GM18861 (cell line): Measurements from ENCODE around the gene MSLN.
A peak's percentile ranks its signal among the peaks of the same experiment; 100 is the strongest.

Experiments used
- ATAC-seq: cut with Tn5 transposase; IDR thresholded peaks from one replicate; pipeline ENCODE4 v1.9.1; 2021; ENCODE audit not compliant: unreplicated experiment

MSLN gene

DNA sequence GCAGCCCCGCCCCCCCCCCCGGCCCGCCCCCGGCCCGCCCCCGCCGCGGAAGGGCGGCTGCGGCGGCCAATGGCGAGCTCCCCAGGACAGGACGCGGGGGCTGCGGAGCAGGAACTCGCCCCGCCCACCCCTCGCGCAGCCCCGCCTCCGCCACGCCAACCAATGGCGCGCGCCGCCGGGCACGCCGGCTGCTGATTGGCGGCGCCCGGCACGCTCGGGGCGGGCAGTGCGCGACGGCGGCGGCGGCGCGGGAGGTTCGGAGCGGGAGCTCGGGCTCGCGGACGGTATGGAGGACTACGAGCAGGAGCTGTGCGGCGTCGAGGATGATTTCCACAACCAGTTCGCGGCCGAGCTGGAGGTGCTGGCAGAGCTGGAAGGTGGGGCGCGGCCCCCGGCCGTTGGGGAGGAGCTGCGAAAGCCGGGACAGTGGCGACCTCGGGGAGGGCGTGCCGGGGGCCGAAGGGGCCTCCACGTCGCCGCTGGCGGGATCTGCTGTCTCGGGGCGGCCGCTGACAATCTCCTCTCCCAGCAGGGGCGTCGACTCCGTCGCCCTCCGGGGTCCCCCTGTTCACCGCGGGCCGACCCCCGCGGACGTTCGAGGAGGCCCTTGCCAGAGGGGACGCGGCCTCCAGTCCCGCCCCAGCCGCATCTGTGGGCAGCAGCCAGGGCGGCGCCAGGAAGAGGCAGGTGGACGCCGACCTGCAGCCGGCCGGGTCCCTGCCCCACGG lies 28.0 kb downstream of the MSLN start, which contains the start of gene CHTF18:
CHTF18 (plus strand) TSS at position 222 of the 728 bp plus-strand sequence; CDS start at position 287, 65 bp downstream.
- ATAC-seq, result peak; percentile 62

DNA sequence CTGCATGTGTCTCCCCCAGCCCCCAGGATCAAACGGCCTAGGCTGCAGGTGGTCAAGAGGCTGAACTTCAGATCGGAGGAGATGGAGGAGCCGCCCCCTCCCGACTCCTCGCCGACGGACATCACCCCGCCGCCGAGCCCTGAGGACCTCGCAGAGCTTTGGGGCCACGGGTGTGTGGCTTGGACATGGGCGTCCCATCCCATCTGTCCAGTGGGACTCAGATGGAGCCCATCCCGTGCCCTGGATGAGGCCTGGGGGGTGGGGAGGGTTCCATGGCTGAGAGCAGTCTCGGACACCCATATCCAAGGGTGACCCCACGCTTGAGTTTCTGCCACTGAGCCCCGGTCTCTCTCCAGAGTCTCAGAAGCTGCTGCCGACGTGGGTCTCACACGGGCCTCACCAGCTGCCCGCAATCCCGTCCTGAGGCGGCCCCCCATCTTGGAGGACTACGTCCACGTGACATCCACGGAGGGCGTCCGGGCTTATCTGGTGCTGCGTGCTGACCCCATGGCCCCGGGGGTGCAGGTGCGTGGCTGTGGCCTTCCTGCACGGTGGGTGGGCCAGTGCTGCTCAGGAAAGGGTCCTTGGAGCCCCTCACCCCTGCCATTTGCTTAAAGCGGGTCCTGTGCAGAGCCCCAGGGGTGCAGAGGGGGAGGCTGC lies 28.8 kb downstream of the MSLN start:
- no peak for ATAC-seq

DNA sequence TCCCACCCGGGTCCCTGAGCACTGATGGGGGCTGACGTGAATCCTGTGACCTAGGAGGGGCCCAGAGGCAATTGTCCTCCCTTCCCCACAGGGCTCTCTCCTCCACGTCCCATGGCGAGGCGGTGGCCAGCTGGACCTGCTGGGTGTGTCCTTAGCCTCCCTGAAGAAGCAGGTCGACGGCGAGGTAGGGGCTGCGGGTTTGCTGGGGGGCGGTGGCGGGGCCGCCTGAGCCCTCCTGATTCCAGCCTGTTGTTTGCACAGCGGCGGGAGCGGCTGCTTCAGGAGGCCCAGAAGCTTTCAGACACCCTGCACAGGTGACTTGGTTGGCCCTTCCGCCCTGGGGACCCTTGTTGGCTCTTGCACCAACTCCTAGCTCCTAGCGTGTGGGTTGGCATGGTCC lies 29.6 kb downstream of the MSLN start:
- ATAC-seq, result no peak

DNA sequence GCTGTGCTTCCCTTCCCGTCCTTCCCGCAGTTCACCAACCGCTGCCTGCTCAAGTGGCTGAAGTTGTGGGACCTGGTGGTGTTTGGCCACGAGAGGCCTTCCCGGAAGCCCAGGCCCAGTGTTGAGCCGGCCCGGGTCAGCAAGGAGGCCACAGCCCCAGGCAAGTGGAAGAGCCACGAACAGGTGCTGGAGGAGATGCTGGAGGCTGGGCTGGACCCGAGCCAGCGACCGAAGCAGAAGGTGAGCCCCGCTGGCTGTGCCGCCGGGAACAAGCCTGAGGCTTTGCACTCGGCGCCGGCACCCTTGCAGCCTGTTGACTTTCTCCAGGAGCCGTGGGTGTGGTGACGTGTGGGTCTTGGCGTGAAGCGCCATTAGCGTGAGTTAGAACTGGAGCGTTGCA lies 30.6 kb downstream of the MSLN start:
- no peak for ATAC-seq

DNA sequence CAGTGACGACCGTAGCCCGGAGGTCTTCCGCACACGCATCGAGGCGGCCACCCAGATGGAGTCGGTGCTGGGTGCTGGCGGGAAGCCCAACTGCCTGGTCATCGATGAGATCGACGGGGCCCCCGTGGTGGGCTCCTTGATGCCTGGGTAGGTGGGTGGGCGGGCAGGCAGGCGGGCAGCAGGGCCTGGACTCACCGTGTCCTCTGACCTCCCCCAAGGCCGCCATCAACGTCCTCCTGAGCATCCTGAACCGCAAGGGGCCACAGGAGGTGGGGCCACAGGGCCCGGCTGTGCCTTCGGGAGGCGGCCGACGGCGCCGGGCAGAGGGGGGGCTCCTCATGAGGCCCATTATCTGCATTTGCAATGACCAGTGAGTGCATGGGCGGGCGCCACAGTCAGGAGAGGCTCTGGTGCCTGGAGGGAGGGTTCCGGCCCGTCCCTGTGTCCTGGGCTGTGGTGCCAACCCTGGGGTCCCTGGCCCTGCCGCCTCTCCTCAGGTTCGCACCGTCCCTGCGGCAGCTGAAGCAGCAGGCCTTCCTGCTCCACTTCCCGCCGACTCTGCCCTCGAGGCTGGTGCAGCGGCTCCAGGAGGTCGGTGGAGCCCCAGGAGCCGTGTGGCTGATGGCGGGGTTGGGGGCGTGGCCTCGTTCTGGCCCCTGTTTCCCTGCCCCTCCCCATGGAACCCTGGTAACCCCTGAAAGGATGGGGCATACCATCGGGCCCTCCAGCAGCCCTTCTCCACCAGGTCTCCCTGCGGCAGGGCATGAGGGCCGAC lies 31.9 kb downstream of the MSLN start:
- no peak for ATAC-seq

DNA sequence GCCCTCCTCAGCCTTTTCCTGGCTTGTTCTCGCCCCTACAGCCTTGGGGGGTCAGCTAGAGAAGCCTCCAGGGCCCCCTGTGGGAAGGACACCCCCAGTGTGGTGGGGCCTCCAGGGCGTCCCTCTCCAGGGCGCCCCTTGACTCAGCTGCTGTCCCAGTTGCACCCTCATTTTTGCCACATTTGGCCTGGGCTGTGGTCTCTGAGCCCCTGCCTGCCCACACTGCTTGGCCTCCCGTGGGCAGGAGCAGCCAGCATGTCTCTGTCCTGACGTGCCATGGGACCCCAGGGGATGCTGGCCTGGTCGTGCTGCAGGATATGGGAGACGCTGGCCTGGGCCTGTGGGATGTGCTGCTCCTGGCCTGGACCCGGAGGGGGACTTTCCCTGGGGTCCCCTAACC lies 32.9 kb downstream of the MSLN start:
- no peak for ATAC-seq

DNA sequence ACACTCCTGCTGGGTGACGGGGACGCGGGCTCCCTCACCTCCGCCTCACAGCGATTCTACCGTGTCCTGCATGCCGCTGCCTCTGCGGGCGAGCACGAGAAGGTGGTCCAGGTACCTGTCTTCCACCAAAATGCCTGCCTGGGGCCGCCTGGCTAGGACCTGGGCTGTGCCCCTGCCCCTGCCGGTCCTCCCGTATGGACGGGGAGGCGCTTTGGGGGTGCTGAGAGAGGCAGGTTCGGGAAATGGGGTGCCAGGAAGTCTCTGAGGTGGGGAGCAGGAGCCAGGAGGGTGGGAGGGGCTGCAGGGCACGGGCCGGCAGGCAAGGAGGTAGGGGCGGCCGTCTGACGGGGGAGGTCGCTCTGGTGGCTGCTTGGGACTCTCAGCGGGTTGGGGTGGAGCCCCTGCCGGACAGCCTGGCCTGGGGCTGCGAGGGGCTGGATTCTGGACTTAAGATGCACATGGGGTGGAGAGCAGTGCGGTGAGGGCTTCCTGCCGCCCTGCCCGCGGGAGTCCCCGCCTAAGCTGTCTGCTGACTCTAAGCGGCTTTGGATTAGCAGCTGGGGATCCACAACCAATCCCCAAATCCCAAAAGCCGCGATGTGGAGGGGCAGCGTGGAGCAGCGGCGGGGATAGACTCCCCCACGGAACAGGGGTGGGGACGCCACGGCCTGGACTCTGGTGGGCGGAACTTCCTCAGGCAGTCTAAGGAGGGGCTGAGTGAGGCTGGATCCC lies 33.7 kb downstream of the MSLN start:
- ATAC-seq, result no peak

DNA sequence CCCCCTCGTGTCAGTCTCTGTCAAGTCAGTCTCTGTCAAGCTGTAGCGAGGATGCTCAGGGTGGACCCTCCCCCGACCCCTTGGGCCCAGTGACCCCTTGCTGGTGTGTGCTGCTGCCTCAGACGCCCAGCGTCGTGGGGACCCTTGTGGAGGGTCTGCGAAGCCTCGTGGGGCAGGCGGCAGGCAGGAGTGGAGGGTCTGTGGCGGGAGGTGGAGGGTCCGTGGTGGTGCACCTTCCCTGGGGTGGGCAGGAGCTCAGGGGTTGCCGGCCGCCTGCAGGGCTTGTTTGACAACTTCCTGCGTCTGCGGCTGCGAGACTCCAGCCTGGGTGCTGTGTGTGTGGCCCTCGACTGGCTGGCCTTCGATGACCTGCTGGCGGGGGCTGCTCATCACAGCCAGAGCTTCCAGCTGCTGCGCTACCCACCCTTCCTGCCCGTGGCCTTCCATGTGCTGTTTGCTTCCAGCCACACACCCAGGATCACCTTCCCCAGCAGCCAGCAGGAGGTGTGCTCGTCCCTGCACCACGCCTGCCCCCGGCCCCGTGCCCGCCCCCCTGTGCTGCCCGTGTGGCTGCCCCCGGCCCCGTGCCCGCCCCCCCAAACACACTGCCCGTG lies 34.4 kb downstream of the MSLN start:
- no peak for ATAC-seq

DNA sequence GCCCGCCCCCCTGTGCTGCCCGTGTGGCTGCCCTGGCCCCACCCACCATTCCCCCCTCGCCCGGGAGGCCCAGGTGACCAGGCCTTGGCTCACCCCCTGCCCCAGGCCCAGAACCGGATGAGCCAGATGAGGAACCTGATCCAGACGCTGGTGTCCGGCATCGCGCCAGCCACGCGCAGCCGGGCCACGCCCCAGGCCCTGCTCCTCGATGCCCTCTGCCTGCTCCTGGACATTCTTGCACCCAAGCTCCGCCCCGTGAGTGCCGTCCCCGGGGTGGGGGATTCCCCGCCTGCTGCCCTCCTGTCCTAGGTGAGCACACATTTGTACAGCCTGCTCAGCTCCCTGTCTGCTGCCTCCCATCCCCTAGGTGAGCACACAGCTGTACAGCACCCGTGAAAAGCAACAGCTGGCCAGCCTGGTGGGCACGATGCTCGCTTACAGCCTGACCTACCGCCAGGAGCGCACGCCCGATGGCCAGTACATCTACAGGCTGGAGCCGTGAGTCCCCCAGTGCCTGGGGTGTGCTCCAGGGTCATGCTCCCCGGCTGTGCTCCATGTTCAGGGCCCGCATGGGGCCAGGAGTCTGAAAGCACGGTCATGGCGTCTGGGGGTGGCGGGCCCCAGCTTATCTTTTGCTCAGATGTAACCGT lies 35.2 kb downstream of the MSLN start:
- no peak for ATAC-seq

DNA sequence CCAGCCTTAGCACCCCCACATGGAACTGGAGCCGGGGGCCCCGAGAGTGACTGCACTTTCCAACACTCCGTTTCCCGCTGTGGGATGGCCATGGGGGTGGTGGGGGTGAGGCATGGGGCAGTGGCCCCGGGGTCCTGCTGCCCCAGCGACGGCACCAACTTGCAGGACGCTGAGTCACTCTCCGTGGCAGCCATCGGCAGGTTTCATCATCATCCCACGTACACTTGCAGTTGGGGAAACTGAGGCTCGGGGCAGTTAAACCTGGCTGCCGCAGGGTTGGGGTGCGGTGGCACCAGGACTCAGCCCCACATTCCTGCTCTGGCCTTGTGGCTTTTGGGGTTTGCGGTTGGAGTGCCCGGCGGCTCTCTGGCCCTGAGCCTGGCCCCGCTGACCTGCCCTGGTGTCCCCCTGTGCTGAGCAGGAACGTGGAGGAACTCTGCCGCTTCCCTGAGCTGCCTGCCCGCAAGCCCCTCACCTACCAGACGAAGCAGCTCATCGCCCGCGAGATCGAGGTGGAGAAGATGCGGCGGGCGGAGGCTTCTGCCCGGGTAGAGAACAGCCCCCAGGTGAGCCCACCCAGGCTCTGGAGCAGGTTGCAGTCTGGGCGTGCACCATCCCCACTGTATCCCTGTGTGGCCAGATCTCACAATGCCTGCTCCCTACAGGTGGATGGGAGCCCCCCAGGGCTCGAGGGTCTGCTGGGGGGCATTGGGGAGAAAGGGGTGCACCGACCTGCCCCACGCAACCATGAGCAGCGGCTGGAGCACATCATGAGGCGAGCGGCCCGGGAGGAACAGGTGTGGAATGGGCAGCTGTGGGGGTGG lies 36.0 kb downstream of the MSLN start:
- no peak for ATAC-seq

DNA sequence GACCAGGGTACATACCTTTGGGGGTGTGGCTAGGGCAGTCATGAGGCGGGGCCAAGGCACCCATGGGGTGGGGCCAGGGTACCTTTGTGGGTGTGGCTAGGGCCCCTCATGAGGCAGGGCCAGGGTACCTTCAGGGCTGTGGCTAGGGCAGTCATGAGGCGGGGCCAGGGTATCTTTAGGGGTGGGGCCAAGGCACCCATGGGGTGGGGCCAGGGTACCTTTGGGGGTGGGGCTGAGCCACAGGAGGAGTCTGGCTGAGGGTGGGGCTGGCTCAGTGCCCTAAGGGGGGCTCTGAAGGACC lies 36.5 kb downstream of the MSLN start:
- ATAC-seq, result no peak

DNA sequence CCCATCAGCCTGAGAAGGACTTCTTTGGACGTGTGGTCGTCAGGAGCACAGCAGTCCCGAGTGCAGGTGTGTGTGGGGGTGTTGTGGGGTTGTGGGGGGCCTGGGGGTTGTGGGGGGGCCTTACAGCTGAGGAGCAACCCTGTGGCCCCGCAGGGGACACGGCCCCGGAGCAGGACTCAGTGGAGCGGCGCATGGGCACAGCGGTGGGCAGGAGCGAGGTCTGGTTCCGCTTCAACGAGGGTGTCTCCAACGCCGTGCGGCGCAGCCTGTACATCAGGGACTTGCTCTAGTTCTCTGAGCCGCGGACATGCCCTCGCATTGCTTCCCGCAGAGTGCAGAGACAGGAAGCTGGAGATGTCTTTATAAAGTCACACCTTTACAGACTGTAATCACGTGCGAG lies 37.2 kb downstream of the MSLN start:
- no peak for ATAC-seq

DNA sequence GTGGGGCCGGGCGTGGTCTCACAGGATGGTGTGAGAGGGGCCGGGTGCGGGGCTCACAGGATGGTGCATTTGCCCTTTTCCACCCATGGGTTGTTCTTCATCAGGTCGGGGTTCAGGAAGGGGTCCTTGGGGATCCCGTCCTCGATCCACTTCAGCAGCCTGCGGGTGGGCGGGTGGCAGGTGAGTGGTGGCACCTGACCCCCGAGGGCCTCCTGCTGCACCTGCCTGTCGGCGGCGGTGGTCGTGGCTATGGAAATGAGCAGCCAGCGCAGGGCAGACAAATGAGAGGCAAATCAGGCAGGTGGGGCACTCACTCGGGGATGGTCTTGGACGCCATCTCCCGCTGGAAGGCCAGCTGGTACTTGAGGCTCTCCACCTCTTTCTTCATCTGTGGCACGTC lies 38.1 kb downstream of the MSLN start:
- no peak for ATAC-seq

DNA sequence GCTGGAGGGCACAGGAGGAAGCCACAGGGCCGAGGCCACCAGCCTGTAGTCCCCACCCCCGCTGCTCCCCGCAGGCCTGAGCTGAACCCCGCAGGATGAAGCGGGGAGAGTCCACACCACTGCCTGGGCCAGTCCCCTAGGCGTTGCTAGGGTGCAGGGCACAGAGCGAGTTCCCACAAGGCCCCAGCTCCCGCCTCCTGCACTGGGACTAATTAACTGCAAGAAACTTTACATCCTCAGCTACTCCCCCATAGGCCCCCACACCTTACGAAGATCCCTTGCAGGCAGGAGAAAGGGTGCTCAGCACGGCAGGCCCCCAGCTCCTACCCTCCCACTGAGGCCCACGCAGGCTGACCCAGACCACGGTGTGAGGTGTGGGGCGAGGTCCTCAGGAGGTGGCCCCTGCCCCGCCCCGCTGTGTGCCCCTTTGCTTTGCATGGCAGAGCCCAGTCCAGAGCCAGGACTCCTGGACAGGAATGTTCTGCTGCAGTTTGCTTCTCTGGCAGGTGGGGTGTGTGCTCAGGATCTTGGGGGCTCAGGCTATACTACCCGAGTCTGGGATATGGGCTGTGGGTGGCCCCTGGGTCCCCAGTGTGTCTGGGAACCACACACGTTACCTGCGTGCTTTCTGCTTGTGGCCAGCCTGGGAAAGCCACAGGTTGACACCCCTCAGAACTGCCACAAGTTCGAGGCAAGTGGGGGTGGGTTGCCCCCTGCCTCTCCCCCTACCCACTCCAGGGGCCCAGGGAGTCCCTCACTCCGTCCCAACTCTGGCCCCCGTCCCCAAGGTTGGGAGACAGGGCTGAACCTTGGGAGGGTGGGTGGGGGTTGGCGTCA lies 38.8 kb downstream of the MSLN start:
- no peak for ATAC-seq

DNA sequence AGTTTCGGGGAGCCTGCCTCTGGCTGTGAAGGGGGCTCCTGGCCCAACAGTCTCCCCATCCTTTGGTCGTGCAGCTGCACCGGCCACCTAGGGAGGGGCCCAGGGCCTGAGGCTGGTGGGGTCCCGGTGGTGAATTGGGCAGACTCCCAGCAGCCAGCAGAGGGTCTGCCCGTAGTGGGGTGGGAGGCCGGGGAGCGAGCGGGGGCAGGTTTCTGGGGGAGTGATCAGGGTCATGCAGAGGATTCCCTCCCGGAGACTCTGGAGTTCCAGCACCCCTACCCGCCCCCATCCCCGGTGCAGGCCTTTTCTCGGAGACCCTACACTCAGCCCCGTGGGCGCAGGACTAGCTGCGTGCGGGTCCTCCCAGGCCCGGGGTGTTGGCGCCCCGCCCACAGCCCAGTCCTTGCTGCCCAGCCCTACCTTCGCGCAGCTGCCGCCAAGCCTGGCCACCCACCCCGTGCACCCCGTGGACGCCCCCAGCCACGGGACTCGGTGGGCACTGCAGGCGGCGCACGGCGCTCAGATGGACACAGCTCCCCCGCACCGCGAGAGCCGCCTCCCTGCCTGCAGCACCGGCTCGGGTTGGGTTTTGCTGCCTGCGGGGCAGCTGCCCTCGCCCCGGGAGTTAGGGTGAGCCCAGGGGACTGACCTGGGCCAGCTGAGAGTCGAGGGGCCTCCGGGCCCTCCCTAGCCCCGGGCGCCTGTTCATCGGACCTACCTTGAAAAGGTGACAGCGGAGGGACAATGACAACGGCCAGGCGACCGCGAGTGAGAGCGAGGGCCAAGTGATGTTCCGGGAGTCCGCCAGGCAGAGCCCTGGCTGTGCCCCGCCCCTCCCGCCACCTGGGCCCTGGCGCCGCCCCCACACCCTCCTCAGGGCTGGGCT lies 39.7 kb downstream of the MSLN start, which contains the start of gene GNG13:
GNG13 (minus strand) TSS at position 787 of the 886 bp plus-strand sequence. CDS start 1,657 bp downstream, outside the sequence.
- no peak for ATAC-seq

DNA sequence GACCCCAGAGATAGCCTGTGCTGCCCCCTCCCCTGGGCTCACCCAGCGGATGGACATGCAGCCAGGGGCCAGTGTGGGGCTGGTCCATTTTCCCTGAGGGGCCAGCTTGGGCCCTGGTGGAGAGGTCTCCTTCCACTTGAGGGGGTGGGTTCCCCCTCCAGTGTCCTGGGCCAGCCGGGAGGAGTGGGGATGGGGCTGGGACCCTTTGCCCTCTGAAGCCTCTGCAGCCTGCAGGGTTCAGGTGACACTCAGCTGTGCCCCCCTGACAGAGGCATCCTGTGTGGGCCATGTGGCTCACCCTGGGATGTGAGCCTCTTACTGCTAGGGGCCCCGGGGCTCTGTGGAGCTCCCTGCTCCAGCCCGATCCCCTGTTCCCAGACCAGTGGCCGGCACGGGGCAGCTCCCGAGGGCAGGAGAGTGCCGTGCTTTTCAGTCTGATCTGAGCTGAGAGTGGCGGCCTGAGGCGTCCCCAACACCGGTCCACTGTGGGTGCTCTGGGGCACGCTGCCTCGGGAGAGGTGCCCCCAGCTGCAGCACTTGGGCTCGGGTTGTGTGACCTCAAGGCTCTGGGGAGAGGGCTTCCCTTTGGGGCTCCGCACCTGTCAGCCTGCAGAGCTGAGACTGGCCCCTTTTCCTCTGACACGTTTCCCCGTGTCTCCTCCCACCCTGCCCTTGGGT lies 40.4 kb downstream of the MSLN start:
- ATAC-seq, result no peak
